ENCODE data around the gene SOS2. TPM values are rescaled to one million over a fixed set of nuclear protein-coding genes. Genes with fewer than 3 reads are reported as not detected.

The SOS2 gene
- total and polyA plus RNA-seq, 2 of the 8 experiments (the other 6 are each of a cell fraction or from before 2014, with no cell fraction given): 2.8 to 12.7 TPM

DNA sequence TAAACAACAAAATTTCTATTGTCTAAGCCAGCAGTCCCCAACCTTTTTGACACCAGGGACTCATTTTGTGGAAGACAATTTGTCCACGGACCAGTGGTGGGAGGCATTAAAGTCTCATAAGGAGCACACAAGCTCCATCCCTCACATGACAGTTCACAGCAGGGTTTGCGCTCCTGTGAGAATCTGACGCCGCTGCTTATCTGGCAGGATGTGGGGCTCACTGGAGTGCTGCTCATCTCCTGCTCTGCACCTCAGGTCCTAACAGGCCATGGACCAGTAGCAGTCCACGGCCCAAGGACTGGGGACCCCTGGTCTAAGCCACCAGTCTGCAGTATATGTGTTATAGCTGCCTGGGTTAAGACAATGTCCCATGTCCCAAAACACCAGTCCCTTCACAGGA, 142.2 kb downstream of the SOS2 start:
- CTCF ChIA-PET (ENCODE audit: partially characterized antibody): interaction anchor here (0.6 to 1.9 kb wide), 3 partner anchors 156 to 287 kb away, joined by 3 to 9 read pairs (median 3); no protein-coding TSS in a partner anchor
- WGBS, 2 experiments (ENCODE audit: extremely low coverage in 1 of 2, insufficient coverage in 1 of 2, insufficient read length in 1 of 2, insufficient replicate concordance in 2 of 2, low coverage in 1 of 2, low lambda C conversion rate in 2 of 2, missing lambda C conversion rate in 1 of 2): 90% methylated on average over 5 of the region's 5 CpGs; no CpG with 5 or more reads in 1 of the 2 experiments
- H3K9ac ChIP-seq (replicated peaks in 1 of 4; ENCODE audit: extremely low read depth in 1 of 4, low read depth in 3 of 4, low read length in 3 of 4): no peak overlapping the region

More for the DNA sequence above, 142.2 kb downstream of the SOS2 start:
- no peak overlapping the region for H2BK15ac ChIP-seq (ENCODE audit: low read length)
- FAIRE-seq (no peak), DNase-seq (ENCODE audit: low read depth in 1 of 2, low spot score in 2 of 2) (no peak)
- no peak overlapping the region for H4K91ac ChIP-seq (replicated peaks; ENCODE audit: insufficient read length, low read length)
- H3K4me3 ChIP-seq (ENCODE audit: extremely low read depth in 1 of 4, insufficient read depth in 2 of 4, low read depth in 3 of 4, low read length in 4 of 4): no peak overlapping the region
- H3K79me2 ChIP-seq (ENCODE audit: control insufficient read depth in 1 of 2, insufficient read depth in 2 of 2, low read length in 2 of 2): no peaks in the 10 kb centered on the region
- no peak overlapping the region for H4K5ac ChIP-seq (ENCODE audit: insufficient read length, low read depth, low read length)
- no peak overlapping the region for H2AFZ ChIP-seq (ENCODE audit: low read length)
- H2BK5ac ChIP-seq (ENCODE audit: low read depth, low read length): no peak overlapping the region
- no peak overlapping the region for H2BK120ac ChIP-seq (replicated peaks; ENCODE audit: low read depth, low read length)
- H3K4me1 ChIP-seq (replicated peaks in 1 of 4; ENCODE audit: control insufficient read depth in 3 of 4, insufficient read depth in 4 of 4, low read length in 3 of 4): peaks cover 0 to 5% (median 3%) of the 10 kb centered on the region in 4 experiments; a peak in 3 of 7 replicates
- no peak overlapping the region for H2AK5ac ChIP-seq (ENCODE audit: low read depth, low read length)
- H3K9me3 ChIP-seq (ENCODE audit: insufficient read depth in 2 of 2, low read depth in 1 of 2, low read length in 1 of 2): no peaks in the 10 kb centered on the region
- no peaks in the 10 kb centered on the region; the same call in 1 of the 2 replicates for H3K23me2 ChIP-seq (ENCODE audit: low read depth, low read length)
- no peak for TF ChIP-seq YY1 (IDR thresholded peaks at IDR 0.05; ENCODE audit: low read depth, low read length)
- TF ChIP-seq SP2 (IDR thresholded peaks at IDR 0.05; ENCODE audit: low read length): no peak
- TF ChIP-seq ZNF274 (IDR thresholded peaks at IDR 0.05; ENCODE audit: borderline replicate concordance, extremely low read depth, low read length): no peak
- no peak for TF ChIP-seq EP300 (IDR thresholded peaks at IDR 0.05; ENCODE audit: borderline replicate concordance in 1 of 2, low read depth in 2 of 2, low read length in 2 of 2)
- no peak for TF ChIP-seq CTBP2 (IDR thresholded peaks at IDR 0.05; ENCODE audit: borderline replicate concordance, insufficient read depth, insufficient read length, low read length)
- no peak for TF ChIP-seq SP1 (IDR thresholded peaks at IDR 0.05; ENCODE audit: low read depth, low read length)
- no peak for TF ChIP-seq RAD21 (IDR thresholded peaks at IDR 0.05 in 1 of 2, conservative IDR thresholded peaks at IDR 0.05 in 1 of 2; ENCODE audit: low read depth in 2 of 2, low read length in 2 of 2)
- TF ChIP-seq SRF (IDR thresholded peaks at IDR 0.05; ENCODE audit: low read depth, low read length): no peak
- TF ChIP-seq PHF8 (conservative IDR thresholded peaks at IDR 0.05; ENCODE audit: low read depth, low read length): no peak
- TF ChIP-seq, protein P1, sequence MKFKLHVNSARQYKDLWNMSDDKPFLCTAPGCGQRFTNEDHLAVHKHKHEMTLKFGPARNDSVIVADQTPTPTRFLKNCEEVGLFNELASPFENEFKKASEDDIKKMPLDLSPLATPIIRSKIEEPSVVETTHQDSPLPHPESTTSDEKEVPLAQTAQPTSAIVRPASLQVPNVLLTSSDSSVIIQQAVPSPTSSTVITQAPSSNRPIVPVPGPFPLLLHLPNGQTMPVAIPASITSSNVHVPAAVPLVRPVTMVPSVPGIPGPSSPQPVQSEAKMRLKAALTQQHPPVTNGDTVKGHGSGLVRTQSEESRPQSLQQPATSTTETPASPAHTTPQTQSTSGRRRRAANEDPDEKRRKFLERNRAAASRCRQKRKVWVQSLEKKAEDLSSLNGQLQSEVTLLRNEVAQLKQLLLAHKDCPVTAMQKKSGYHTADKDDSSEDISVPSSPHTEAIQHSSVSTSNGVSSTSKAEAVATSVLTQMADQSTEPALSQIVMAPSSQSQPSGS (IDR thresholded peaks at IDR 0.05; ENCODE audit: low read length): no peak
- TF ChIP-seq, protein P2, sequence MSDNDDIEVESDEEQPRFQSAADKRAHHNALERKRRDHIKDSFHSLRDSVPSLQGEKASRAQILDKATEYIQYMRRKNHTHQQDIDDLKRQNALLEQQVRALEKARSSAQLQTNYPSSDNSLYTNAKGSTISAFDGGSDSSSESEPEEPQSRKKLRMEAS (IDR thresholded peaks at IDR 0.05): no peak
- H3K23ac ChIP-seq (ENCODE audit: insufficient read length): no peak overlapping the region
- POLR2A ChIA-PET (ENCODE audit: partially characterized antibody): interaction anchor here (1.6 kb wide), 1 partner anchor 24 kb away, joined by 3 read pairs; no protein-coding TSS in a partner anchor
- H3K18ac ChIP-seq (ENCODE audit: extremely low read depth, low read length): no peak overlapping the region
- H2BK20ac ChIP-seq (ENCODE audit: low read length): no peak overlapping the region
- H3K27ac ChIP-seq (ENCODE audit: low read depth, low read length): no peak overlapping the region
- H3K36me3 ChIP-seq (ENCODE audit: control insufficient read depth in 2 of 4, insufficient read depth in 4 of 4, low read length in 3 of 4): no peaks in the 10 kb centered on the region
- H4K20me1 ChIP-seq (replicated peaks in 1 of 2; ENCODE audit: control insufficient read depth in 1 of 2, insufficient read depth in 2 of 2, low read length in 2 of 2): no peaks in the 10 kb centered on the region
- H3K27me3 ChIP-seq (replicated peaks in 1 of 4; ENCODE audit: control insufficient read depth in 3 of 4, extremely low read depth in 1 of 4, insufficient read depth in 3 of 4, low read length in 3 of 4): no peaks in the 10 kb centered on the region; a peak in 1 of 7 replicates
- no peak overlapping the region for H4K8ac ChIP-seq (ENCODE audit: extremely low read depth, insufficient read depth, low read length)
- no peak overlapping the region for H3K4ac ChIP-seq (replicated peaks; ENCODE audit: insufficient read length, low read depth, low read length)
- no peak overlapping the region for H3K56ac ChIP-seq (replicated peaks; ENCODE audit: insufficient read length, low read depth, low read length)
- no peaks in the 10 kb centered on the region for H3K79me1 ChIP-seq (ENCODE audit: low read depth, low read length)
- H3K4me2 ChIP-seq (ENCODE audit: insufficient read depth in 1 of 2, low read depth in 2 of 2, low read length in 2 of 2): no peak overlapping the region
- no peak overlapping the region for H3K14ac ChIP-seq (ENCODE audit: insufficient read length)
- H2BK12ac ChIP-seq (ENCODE audit: low read depth, low read length): no peak overlapping the region

All from H1 (cell line).